B cell (primary cell): ENCODE results near the gene GPD1. TPM values are rescaled to one million over a fixed set of nuclear protein-coding genes. Genes with fewer than 3 reads are reported as not detected.

Source experiments
- ATAC-seq: fragments of 200-7000 bp; cut with Tn5 transposase; one replicate; pipeline ENCODE4 v1.10.0; 2021; ENCODE audit warnings: low read depth, mild to moderate bottlenecking, moderate number of reproducible peaks, moderate library complexity
- CTCF ChIA-PET: fragments of 350-600 bp; sonication (Branson Sonifier 250); formaldehyde crosslinking; loops from one replicate; lab custom pipeline; 2021; ENCODE audit warnings: antibody characterized with exemption, inconsistent platforms; lab: Charles Lee
- POLR2A ChIA-PET: fragments of 350-600 bp; sonication (Branson Sonifier 250); formaldehyde crosslinking; loops from one replicate; lab custom pipeline; 2021; ENCODE audit warnings: antibody characterized with exemption; lab: Charles Lee
- DNase-seq: peaks from one replicate; pipeline ENCODE4 v3.0.0; 2013
- H2AFZ ChIP-seq: 2 replicates; pipeline ENCODE4 v1.6.1; 2012; ENCODE audit warnings: mild to moderate bottlenecking, low read depth, low read length; ENCODE audit not compliant: insufficient read depth, poor library complexity, severe bottlenecking
- H3K27ac ChIP-seq, 2 donors: 1 replicate in 1 of 2; 2 replicates in 1 of 2; pipeline ENCODE4 v1.5.1; 2012 to 2013; ENCODE audit warnings: low read length in 2 of 2, mild to moderate bottlenecking in 2 of 2, moderate library complexity in 1 of 2
- H3K27me3 ChIP-seq, 4 experiments: fragments of 200-600 bp in 1 of 4; sonication (generic) in 1 of 4; replicated peaks in 1 of 4; 1 replicate in 2 of 4; 2 replicates in 2 of 4; pipeline versions ENCODE4 v1.6.1 to v1.7.0; 2013 to 2016; ENCODE audit warnings: low read length in 3 of 4, mild to moderate bottlenecking in 2 of 4, mixed read lengths in 1 of 4, moderate library complexity in 1 of 4; ENCODE audit not compliant: insufficient read depth in 4 of 4, control insufficient read depth in 3 of 4; ENCODE audit errors: control extremely low read depth in 1 of 4
- H3K36me3 ChIP-seq, 2 experiments: replicated peaks in 1 of 2; 1 replicate in 1 of 2; 2 replicates in 1 of 2; pipeline versions ENCODE4 v1.6.1 to v1.7.1; 2013; ENCODE audit warnings: low read length in 1 of 2; ENCODE audit not compliant: insufficient read depth in 2 of 2, control insufficient read depth in 1 of 2; ENCODE audit errors: control extremely low read depth in 1 of 2, extremely low read depth in 1 of 2
- H3K4me1 ChIP-seq, 2 donors: fragments of 200-600 bp in 1 of 2; sonication (generic) in 1 of 2; 1 replicate in 1 of 2; 2 replicates in 1 of 2; pipeline versions ENCODE4 v1.5.1 to v1.6.1; 2013 to 2017; ENCODE audit warnings: low read length in 2 of 2; ENCODE audit not compliant: control insufficient read depth in 2 of 2, insufficient read depth in 2 of 2
- H3K4me2 ChIP-seq: replicated peaks from 2 replicates; pipeline ENCODE3; 2012; ENCODE audit warnings: mild to moderate bottlenecking, low read depth, low read length; ENCODE audit not compliant: poor library complexity, severe bottlenecking
- H3K4me3 ChIP-seq, 5 experiments: fragments of 200-600 bp in 1 of 5; sonication (generic) in 1 of 5; 1 replicate in 3 of 5; 2 replicates in 2 of 5; pipeline versions ENCODE4 v1.5.1 to v1.7.0; 2011 to 2016; ENCODE audit warnings: low read length in 4 of 5, mild to moderate bottlenecking in 4 of 5, low read depth in 2 of 5, control low read depth in 1 of 5, moderate library complexity in 1 of 5; ENCODE audit not compliant: insufficient read depth in 1 of 5; ENCODE audit errors: control extremely low read depth in 1 of 5, extremely low read depth in 1 of 5
- H3K79me2 ChIP-seq: fragments of 200-600 bp; sonication (generic); one replicate; pipeline ENCODE4 v1.6.0; 2016; ENCODE audit warnings: low read length; ENCODE audit not compliant: control insufficient read depth, insufficient read depth
- H3K9ac ChIP-seq: fragments of 200-600 bp; sonication (generic); 2 replicates; pipeline ENCODE4 v1.6.1; 2017; ENCODE audit warnings: mild to moderate bottlenecking, low read length, moderate library complexity
- H3K9me3 ChIP-seq, 3 donors: one replicate each; pipeline versions ENCODE4 v1.6.1 to v1.7.1; 2013; ENCODE audit warnings: low read length in 2 of 3; ENCODE audit not compliant: control insufficient read depth in 2 of 3, insufficient read depth in 1 of 3; ENCODE audit errors: control extremely low read depth in 1 of 3
- H4K20me1 ChIP-seq: 2 replicates; pipeline ENCODE4 v1.6.0; 2012; ENCODE audit warnings: mild to moderate bottlenecking, low read length; ENCODE audit not compliant: insufficient read depth, control insufficient read depth, poor library complexity, severe bottlenecking
- H3K27ac Mint-ChIP-seq: one replicate; pipeline ENCODE4 v1.8.0; 2021; ENCODE audit warnings: mixed read lengths
- H3K27me3 Mint-ChIP-seq: one replicate; pipeline ENCODE4 v1.8.0; 2021; ENCODE audit warnings: mixed read lengths
- H3K4me1 Mint-ChIP-seq: one replicate; pipeline ENCODE4 v1.8.0; 2021; ENCODE audit warnings: mixed read lengths
- H3K4me3 Mint-ChIP-seq: one replicate; pipeline ENCODE4 v1.8.0; 2021; ENCODE audit warnings: mixed read lengths
- H3K9me3 Mint-ChIP-seq: one replicate; pipeline ENCODE4 v1.8.0; 2022; ENCODE audit warnings: mixed read lengths; ENCODE audit not compliant: insufficient read depth
- EZH2 ChIP-seq: IDR thresholded peaks from 2 replicates; pipeline ENCODE4 v1.6.1; 2012; ENCODE audit warnings: borderline replicate concordance, low read depth, mild to moderate bottlenecking, moderate library complexity, low read length; ENCODE audit not compliant: insufficient read depth, poor library complexity, severe bottlenecking
- WGBS: methylation state at CpG from one replicate; pipeline ENCODE4 v1.1.5; 2013; ENCODE audit warnings: missing lambda C conversion rate; ENCODE audit not compliant: insufficient coverage; 5-methylcytosine and 5-hydroxymethylcytosine counted together
- intact Hi-C: fragments of 100-400 bp; cut with micrococcal nuclease; formaldehyde crosslinking; loops from one replicate; pipeline ENCODE4 v1.10.0; 2022
- polyA plus RNA-seq: library from polyadenylated mRNA; depleted of rRNA; stranded (reverse); fragments of >200 nt; gene quantifications from 2 replicates; pipeline ENCODE4 v1.2.3, GENCODE V29; 2012
- total RNA-seq, 2 donors: library from RNA; stranded (reverse); fragments of 120-200 nt in 1 of 2; gene quantifications; 1 replicate in 1 of 2; 2 replicates in 1 of 2; pipeline versions ENCODE4 v1.2.3 to v1.2.4, GENCODE V29; 2013 to 2022
- TF ChIP-seq, protein P1 (sequence below): fragments of 200-600 bp; IDR thresholded peaks from one replicate; pipeline ENCODE4 v1.8.0; 2022; ENCODE audit warnings: antibody characterized with exemption, mild to moderate bottlenecking

The GPD1 gene
- total and polyA plus RNA-seq, 2 donors (not counting 1 experiment from before 2014, with no cell fraction given), result 0.54 to 1.1 TPM

- Mint-ChIP-seq H3K27me3 (no peaks in the 10 kb centered on the region), H3K27ac (peak overlapping the region; percentile 16), H3K9me3 (no peaks in the 10 kb centered on the region), H3K4me3 (no peak overlapping the region), H3K4me1 (peaks cover 25% of the 10 kb centered on the region)
- Histone ChIP-seq H3K4me3 (no peak overlapping the region), H3K27ac (no peak overlapping the region), H3K27me3 (no peaks in the 10 kb centered on the region), H3K36me3 (peaks cover 4 to 57% of the 10 kb centered on the region in 2 experiments), H2AFZ (no peak overlapping the region), H4K20me1 (peaks cover 34% of the 10 kb centered on the region), H3K4me1 (peaks cover 7 to 10% of the 10 kb centered on the region in 2 donors), H3K4me2 (no peak overlapping the region), H3K79me2 (peaks cover 67% of the 10 kb centered on the region), H3K9ac (no peak overlapping the region), H3K9me3 (no peaks in the 10 kb centered on the region)
- 100% methylated on average over 1 of the region's 2 CpGs for WGBS
- no peak for ATAC-seq
- ChIA-PET POLR2A (no interaction called here), CTCF (interaction anchor here (0.6 to 1.2 kb wide), 3 partner anchors 20 to 1336 kb away, joined by 3 to 8 read pairs (median 4); no protein-coding TSS in a partner anchor)
- intact Hi-C loops, result no loop called here
- no peak for DNase-seq
- TF ChIP-seq EZH2, result no peak
These were observed 23.7 kb downstream of the GPD1 start for GRCh38 chr12:50127546-50127945.

DNA sequence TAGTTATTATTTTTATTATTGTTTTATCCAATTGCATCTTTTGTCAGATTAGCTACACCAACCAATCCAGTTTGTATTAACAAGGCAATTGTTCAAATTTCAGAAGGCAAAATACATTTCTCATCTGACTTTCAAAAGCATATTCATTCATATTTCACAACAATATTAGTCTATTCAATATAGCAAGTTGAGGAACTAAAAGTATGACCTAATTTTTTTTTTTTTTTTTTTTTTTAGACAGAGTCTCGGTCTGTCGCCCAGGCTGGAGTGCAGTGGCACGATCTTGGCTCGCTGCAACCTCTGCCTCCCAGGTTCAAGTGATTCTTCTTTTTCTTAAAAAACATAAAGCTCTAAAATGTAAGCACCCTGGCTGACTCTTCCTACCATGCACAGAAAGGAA is 25.5 kb downstream of the GPD1 start:
- H3K9me3 Mint-ChIP-seq, result no peaks in the 10 kb centered on the region
- peak overlapping the region in 1 of 2 donors; percentile 37 for H3K27ac ChIP-seq
- no peak overlapping the region for H3K4me3 Mint-ChIP-seq
- peaks cover 10% of the 10 kb centered on the region in 2 donors for H3K4me1 ChIP-seq
- no peak for ATAC-seq
- ChIA-PET CTCF (interaction anchor here (1.2 to 5.9 kb wide), 4 partner anchors 12 to 46 kb away, joined by 3 to 48 read pairs (median 6); partner anchors contain the start of gene COX14), POLR2A (no interaction called here)
- H4K20me1 ChIP-seq, result peaks cover 27% of the 10 kb centered on the region
- no peaks in the 10 kb centered on the region for H3K27me3 Mint-ChIP-seq
- no peaks in the 10 kb centered on the region for H3K27me3 ChIP-seq
- H3K4me2 ChIP-seq, result no peak overlapping the region
- H3K4me1 Mint-ChIP-seq, result peaks cover 26% of the 10 kb centered on the region
- no peak for DNase-seq
- peaks cover 53% of the 10 kb centered on the region for H3K79me2 ChIP-seq
- no peak overlapping the region for H3K4me3 ChIP-seq
- TF ChIP-seq EZH2, result no peak
- TF ChIP-seq, protein P1, sequence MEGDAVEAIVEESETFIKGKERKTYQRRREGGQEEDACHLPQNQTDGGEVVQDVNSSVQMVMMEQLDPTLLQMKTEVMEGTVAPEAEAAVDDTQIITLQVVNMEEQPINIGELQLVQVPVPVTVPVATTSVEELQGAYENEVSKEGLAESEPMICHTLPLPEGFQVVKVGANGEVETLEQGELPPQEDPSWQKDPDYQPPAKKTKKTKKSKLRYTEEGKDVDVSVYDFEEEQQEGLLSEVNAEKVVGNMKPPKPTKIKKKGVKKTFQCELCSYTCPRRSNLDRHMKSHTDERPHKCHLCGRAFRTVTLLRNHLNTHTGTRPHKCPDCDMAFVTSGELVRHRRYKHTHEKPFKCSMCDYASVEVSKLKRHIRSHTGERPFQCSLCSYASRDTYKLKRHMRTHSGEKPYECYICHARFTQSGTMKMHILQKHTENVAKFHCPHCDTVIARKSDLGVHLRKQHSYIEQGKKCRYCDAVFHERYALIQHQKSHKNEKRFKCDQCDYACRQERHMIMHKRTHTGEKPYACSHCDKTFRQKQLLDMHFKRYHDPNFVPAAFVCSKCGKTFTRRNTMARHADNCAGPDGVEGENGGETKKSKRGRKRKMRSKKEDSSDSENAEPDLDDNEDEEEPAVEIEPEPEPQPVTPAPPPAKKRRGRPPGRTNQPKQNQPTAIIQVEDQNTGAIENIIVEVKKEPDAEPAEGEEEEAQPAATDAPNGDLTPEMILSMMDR, result no peak
- peaks cover 4 to 52% of the 10 kb centered on the region in 2 experiments for H3K36me3 ChIP-seq
- whole genome bisulfite sequencing, result no CpG with 5 or more reads among the region's 4 CpGs
- no peak overlapping the region for H3K27ac Mint-ChIP-seq
- H3K9ac ChIP-seq, result no peak overlapping the region
- no peaks in the 10 kb centered on the region for H3K9me3 ChIP-seq
- H2AFZ ChIP-seq, result no peak overlapping the region
- intact Hi-C loops, result no loop called here
